Ishikawa (cell line): Measurements from ENCODE around the gene RHOBTB3.

Experiments used
- EGR1 ChIP-seq: IDR thresholded peaks from 2 replicates; pipeline ENCODE4 v1.6.1; 2012
- FOXM1 ChIP-seq: IDR thresholded peaks from 2 replicates; pipeline ENCODE4 v1.6.1; 2012; ENCODE audit warnings: low read depth, borderline replicate concordance
- TAF1 ChIP-seq: IDR thresholded peaks from 2 replicates; pipeline ENCODE4 v1.6.1; 2012; ENCODE audit warnings: low read depth, mild to moderate bottlenecking

DNA sequence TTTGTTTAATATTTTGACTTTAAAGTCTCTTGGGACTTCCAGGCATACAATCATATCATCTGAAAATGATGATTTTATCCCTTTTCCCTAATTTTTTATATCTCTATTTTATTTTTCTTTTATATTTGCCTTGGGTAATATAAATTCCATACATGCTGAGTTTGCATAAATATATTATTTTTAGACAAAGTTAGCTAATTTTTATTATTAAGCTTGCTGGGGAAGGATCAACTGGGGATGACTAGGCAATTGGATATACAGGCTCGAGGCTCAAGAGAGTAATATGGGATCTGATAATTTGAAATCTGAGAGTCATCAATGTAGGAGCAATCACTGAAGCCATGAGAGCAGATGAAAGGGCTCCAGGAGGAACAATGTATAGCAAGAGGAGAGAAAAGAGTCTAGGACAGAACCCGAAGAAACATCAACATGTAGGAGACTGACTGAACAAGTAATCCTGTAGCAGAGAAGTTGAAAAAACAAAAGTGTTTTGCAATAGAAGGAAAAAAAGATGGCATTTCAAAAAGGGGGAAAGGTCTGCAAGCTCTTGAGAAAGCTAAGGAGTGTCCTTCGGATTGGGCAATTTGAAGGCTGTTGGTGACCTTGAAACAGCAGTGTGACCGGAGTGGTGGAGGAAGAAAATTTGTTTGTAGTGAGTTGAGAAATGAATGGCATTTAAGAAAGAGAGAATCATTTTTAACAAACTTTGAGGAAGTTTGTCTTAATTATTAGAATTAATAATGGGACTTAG lies 17.0 kb upstream of the RHOBTB3 start:
- TF ChIP-seq TAF1 = no peak
- TF ChIP-seq FOXM1 = no peak
- TF ChIP-seq EGR1 = no peak
